DND-41 (cell line): ENCODE measurements around the gene AMPH.

Experiments used
- ATAC-seq: fragments of 200-7000 bp; cut with Tn5 transposase; 3 replicates; pipeline ENCODE4 v1.9.1; 2021; ENCODE audit warnings: low read depth; ENCODE audit not compliant: insufficient read depth
- DNase-seq: peaks from one replicate; pipeline ENCODE4 v3.0.0-alpha.2; 2020
- H2AFZ ChIP-seq: 2 replicates; pipeline ENCODE4 v1.6.0; 2012; ENCODE audit warnings: low read depth, low read length
- H3K27ac ChIP-seq: 2 replicates; pipeline ENCODE4 v1.5.1; 2012; ENCODE audit warnings: low read length, inconsistent platforms
- H3K27me3 ChIP-seq: fragments of 200-600 bp; sonication (generic); 2 replicates; pipeline ENCODE4 v1.6.0; 2012; ENCODE audit warnings: low read length, mild to moderate bottlenecking, inconsistent platforms; ENCODE audit not compliant: insufficient read depth, poor library complexity
- H3K36me3 ChIP-seq: 2 replicates; pipeline ENCODE4 v1.5.1; 2012; ENCODE audit warnings: low read length, inconsistent platforms; ENCODE audit not compliant: insufficient read depth
- H3K4me1 ChIP-seq: 2 replicates; pipeline ENCODE4 v1.5.1; 2012; ENCODE audit warnings: mild to moderate bottlenecking, low read length; ENCODE audit not compliant: insufficient read depth
- H3K4me2 ChIP-seq: 2 replicates; pipeline ENCODE4 v1.6.0; 2012; ENCODE audit warnings: mild to moderate bottlenecking, moderate library complexity, low read length, inconsistent platforms; ENCODE audit not compliant: insufficient read depth
- H3K4me3 ChIP-seq, 2 experiments: fragments of 200-600 bp in 1 of 2; shearing (Covaris generic) in 1 of 2; 2 replicates each; pipeline ENCODE4 v1.5.1; 2012 to 2016; ENCODE audit warnings: inconsistent platforms in 2 of 2, low read length in 2 of 2, mild to moderate bottlenecking in 2 of 2, low read depth in 1 of 2, moderate library complexity in 1 of 2
- H3K79me2 ChIP-seq: 2 replicates; pipeline ENCODE4 v1.6.0; 2012; ENCODE audit warnings: low read length, inconsistent platforms; ENCODE audit not compliant: insufficient read depth
- H3K9ac ChIP-seq: 2 replicates; pipeline ENCODE4 v1.6.0; 2012; ENCODE audit warnings: low read depth, mild to moderate bottlenecking, inconsistent platforms, low read length, moderate library complexity
- H3K9me3 ChIP-seq: 2 replicates; pipeline ENCODE4 v1.5.1; 2012; ENCODE audit warnings: low read length, moderate library complexity, mild to moderate bottlenecking, inconsistent platforms; ENCODE audit not compliant: insufficient read depth, severe bottlenecking
- H4K20me1 ChIP-seq: 2 replicates; pipeline ENCODE4 v1.6.0; 2012; ENCODE audit warnings: low read length; ENCODE audit not compliant: insufficient read depth
- CTCF ChIP-seq: IDR thresholded peaks from 2 replicates; pipeline ENCODE4 v1.5.1; 2012; ENCODE audit warnings: borderline replicate concordance, low read length, moderate library complexity, mild to moderate bottlenecking; ENCODE audit not compliant: poor library complexity, severe bottlenecking; ENCODE audit errors: extremely low read depth
- EZH2 ChIP-seq: IDR thresholded peaks from 3 replicates; pipeline ENCODE4 v1.6.1; 2012; ENCODE audit warnings: borderline replicate concordance, low read depth, mild to moderate bottlenecking, moderate library complexity, low read length, inconsistent platforms; ENCODE audit not compliant: severe bottlenecking

Gene AMPH

DNA sequence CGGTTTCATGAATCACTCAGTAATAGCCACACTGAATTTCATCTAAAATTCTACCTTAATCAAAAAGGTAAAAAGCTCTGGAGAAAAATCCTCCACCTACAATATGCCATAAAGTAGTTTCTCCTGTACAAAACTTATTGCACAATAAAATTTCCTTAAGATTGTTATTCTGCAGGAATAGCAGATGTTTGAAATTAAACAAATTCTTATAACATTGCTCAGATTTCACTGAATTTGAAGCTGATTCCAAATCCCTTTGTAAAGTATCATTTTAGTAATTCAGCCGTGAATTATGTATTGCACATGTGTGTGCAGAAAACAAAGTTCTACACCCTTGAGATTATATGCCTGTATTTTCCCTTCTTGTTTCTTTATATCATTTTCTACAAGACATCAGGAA lies 123.8 kb downstream of the AMPH start:
- no peaks in the 10 kb centered on the region for H4K20me1 ChIP-seq
- DNase-seq (no peak), ATAC-seq (no peak)
- no peaks in the 10 kb centered on the region for H3K36me3 ChIP-seq
- no peak overlapping the region for H3K4me2 ChIP-seq
- no peak overlapping the region for H2AFZ ChIP-seq
- H3K27me3 ChIP-seq: peaks cover 2% of the 10 kb centered on the region
- no peaks in the 10 kb centered on the region for H3K9me3 ChIP-seq
- H3K27ac ChIP-seq: no peak overlapping the region
- no peak overlapping the region for H3K9ac ChIP-seq
- H3K4me1 ChIP-seq: no peaks in the 10 kb centered on the region
- no peak for TF ChIP-seq EZH2
- no peak for TF ChIP-seq CTCF
- no peaks in the 10 kb centered on the region for H3K79me2 ChIP-seq
- no peak overlapping the region for H3K4me3 ChIP-seq

GRCh38 chr7:38506756-38507155 lies 124.4 kb downstream of the AMPH start:
- H3K4me2 ChIP-seq: no peak overlapping the region
- no peak for TF ChIP-seq EZH2
- TF ChIP-seq CTCF: no peak
- H3K79me2 ChIP-seq: no peaks in the 10 kb centered on the region
- no peaks in the 10 kb centered on the region for H3K36me3 ChIP-seq
- H3K4me3 ChIP-seq: no peak overlapping the region
- no peaks in the 10 kb centered on the region for H3K9me3 ChIP-seq
- no peak overlapping the region for H3K27ac ChIP-seq
- no peaks in the 10 kb centered on the region for H4K20me1 ChIP-seq
- ATAC-seq: no peak
- H3K9ac ChIP-seq: no peak overlapping the region
- H3K4me1 ChIP-seq: no peaks in the 10 kb centered on the region
- no peak overlapping the region for H2AFZ ChIP-seq
- peaks cover 2% of the 10 kb centered on the region for H3K27me3 ChIP-seq
- DNase-seq: no peak

- DNase-seq (no peak), ATAC-seq (no peak)
- Histone ChIP-seq H3K4me2 (no peak overlapping the region), H3K9me3 (no peaks in the 10 kb centered on the region), H3K79me2 (no peaks in the 10 kb centered on the region), H3K27ac (no peak overlapping the region), H4K20me1 (no peaks in the 10 kb centered on the region), H3K4me3 (no peak overlapping the region), H3K4me1 (no peaks in the 10 kb centered on the region), H3K36me3 (no peaks in the 10 kb centered on the region), H2AFZ (no peak overlapping the region), H3K9ac (no peak overlapping the region), H3K27me3 (peaks cover 2% of the 10 kb centered on the region)
- TF ChIP-seq EZH2 (no peak), CTCF (no peak)
These were observed 125.2 kb downstream of the AMPH start for GRCh38 chr7:38506004-38506403.

GRCh38 chr7:38504684-38505083 lies 126.5 kb downstream of the AMPH start:
- Histone ChIP-seq H3K36me3 (no peaks in the 10 kb centered on the region), H3K79me2 (no peaks in the 10 kb centered on the region), H3K4me3 (no peak overlapping the region), H3K4me1 (no peaks in the 10 kb centered on the region), H3K9me3 (no peaks in the 10 kb centered on the region), H3K9ac (no peak overlapping the region), H3K4me2 (no peak overlapping the region), H4K20me1 (no peaks in the 10 kb centered on the region), H3K27me3 (peaks cover 2% of the 10 kb centered on the region), H3K27ac (no peak overlapping the region), H2AFZ (no peak overlapping the region)
- no peak for TF ChIP-seq EZH2
- no peak for TF ChIP-seq CTCF
- DNase-seq: no peak
- no peak for ATAC-seq
